OCI-LY1 (cell line): ENCODE measurements around the gene TOR1AIP1.

Experiments used
- CTCF ChIP-seq: fragments of 200-600 bp; sonication (generic), shearing (Covaris generic); IDR thresholded peaks from 2 replicates; pipeline ENCODE4 v1.5.1; 2017; ENCODE audit warnings: mild to moderate bottlenecking, antibody characterized with exemption, low read length, moderate library complexity, mixed read lengths
- EZH2 ChIP-seq: fragments of 200-600 bp; sonication (generic), shearing (Covaris generic); IDR thresholded peaks from 2 replicates; pipeline ENCODE4 v1.8.0; 2017; ENCODE audit warnings: borderline replicate concordance, mixed run types, mild to moderate bottlenecking, antibody characterized with exemption, low read length, moderate library complexity, mixed read lengths

- TF ChIP-seq CTCF = no peak
- TF ChIP-seq EZH2 = no peak
Measured at GRCh38 chr1:179873438-179873851, 8.6 kb upstream of the TOR1AIP1 start.
